Trophoblast cell (in vitro differentiated cells and primary cell): ENCODE results near the gene ACSF2.

Experiments
- DNase-seq, 2 donors: peaks; one replicate each; pipeline ENCODE4 v3.0.0-alpha.2; 2016
- H2AFZ ChIP-seq: 2 replicates; pipeline ENCODE4 v1.6.1; 2013; ENCODE audit warnings: low read length, moderate library complexity, mild to moderate bottlenecking; ENCODE audit not compliant: insufficient read depth, poor library complexity
- H2AK5ac ChIP-seq: 2 replicates; pipeline ENCODE4 v1.6.1; 2013; ENCODE audit warnings: mild to moderate bottlenecking, low read length
- H2BK120ac ChIP-seq: 2 replicates; pipeline ENCODE4 v1.6.1; 2013; ENCODE audit warnings: low read length, mild to moderate bottlenecking, moderate library complexity; ENCODE audit not compliant: insufficient read depth, poor library complexity
- H2BK12ac ChIP-seq: 2 replicates; pipeline ENCODE4 v1.6.1; 2013; ENCODE audit warnings: mild to moderate bottlenecking, low read length, moderate library complexity
- H2BK5ac ChIP-seq: 2 replicates; pipeline ENCODE4 v1.6.1; 2013; ENCODE audit warnings: low read length, low read depth, moderate library complexity, mild to moderate bottlenecking; ENCODE audit not compliant: poor library complexity
- H3K14ac ChIP-seq: 2 replicates; pipeline ENCODE4 v1.6.1; 2013; ENCODE audit warnings: mild to moderate bottlenecking, low read length
- H3K18ac ChIP-seq: 2 replicates; pipeline ENCODE4 v1.6.1; 2013; ENCODE audit warnings: mild to moderate bottlenecking, low read length
- H3K23ac ChIP-seq: 2 replicates; pipeline ENCODE4 v1.6.1; 2013; ENCODE audit warnings: low read length
- H3K27ac ChIP-seq: 2 replicates; pipeline ENCODE4 v1.5.1; 2013; ENCODE audit warnings: low read depth, mild to moderate bottlenecking, inconsistent platforms, low read length, moderate library complexity
- H3K27me3 ChIP-seq: 2 replicates; pipeline ENCODE4 v1.6.1; 2013; ENCODE audit warnings: inconsistent platforms, mild to moderate bottlenecking, low read length, moderate library complexity; ENCODE audit not compliant: insufficient read depth
- H3K36me3 ChIP-seq, 2 experiments: 1 replicate in 1 of 2; 2 replicates in 1 of 2; pipeline ENCODE4 v1.6.1; 2013; ENCODE audit warnings: low read length in 2 of 2, mild to moderate bottlenecking in 2 of 2, moderate library complexity in 1 of 2; ENCODE audit not compliant: insufficient read depth in 2 of 2, control insufficient read depth in 1 of 2
- H3K4ac ChIP-seq: 2 replicates; pipeline ENCODE4 v1.6.1; 2013; ENCODE audit warnings: low read depth, mild to moderate bottlenecking, low read length, moderate library complexity
- H3K4me1 ChIP-seq, 2 experiments: 1 replicate in 1 of 2; 2 replicates in 1 of 2; pipeline ENCODE4 v1.6.1; 2013; ENCODE audit warnings: low read length in 2 of 2, mild to moderate bottlenecking in 2 of 2, moderate library complexity in 1 of 2; ENCODE audit not compliant: insufficient read depth in 2 of 2, control insufficient read depth in 1 of 2
- H3K4me2 ChIP-seq: 2 replicates; pipeline ENCODE4 v1.6.1; 2013; ENCODE audit warnings: inconsistent platforms, mild to moderate bottlenecking, low read length, moderate library complexity
- H3K4me3 ChIP-seq: 2 replicates; pipeline ENCODE4 v1.5.1; 2013; ENCODE audit warnings: mild to moderate bottlenecking, low read depth, low read length, inconsistent platforms
- H3K79me1 ChIP-seq: one replicate; pipeline ENCODE4 v1.6.1; 2013; ENCODE audit warnings: low read length
- H3K79me2 ChIP-seq: 2 replicates; pipeline ENCODE4 v1.6.1; 2013; ENCODE audit warnings: low read length, mild to moderate bottlenecking; ENCODE audit not compliant: control insufficient read depth, insufficient read depth, poor library complexity
- H3K9ac ChIP-seq: 2 replicates; pipeline ENCODE4 v1.6.1; 2013; ENCODE audit warnings: mild to moderate bottlenecking, low read length
- H3K9me3 ChIP-seq: 2 replicates; pipeline ENCODE4 v1.6.1; 2013; ENCODE audit warnings: low read depth, mild to moderate bottlenecking, control low read depth, inconsistent platforms, low read length; ENCODE audit not compliant: insufficient read depth
- H4K12ac ChIP-seq: 2 replicates; pipeline ENCODE4 v1.6.1; 2013; ENCODE audit warnings: low read depth, mild to moderate bottlenecking, low read length, moderate library complexity
- H4K8ac ChIP-seq: 2 replicates; pipeline ENCODE4 v1.6.1; 2013; ENCODE audit warnings: low read depth, mild to moderate bottlenecking, low read length, moderate library complexity
- H4K91ac ChIP-seq: one replicate; pipeline ENCODE4 v1.6.1; 2013; ENCODE audit warnings: low read depth, mild to moderate bottlenecking, low read length, moderate library complexity
- WGBS: extraction: QIAGEN DNeasy Blood & Tissue Kit; methylation state at CpG from one replicate; pipeline ENCODE4 v1.1.7; 2013; ENCODE audit warnings: missing lambda C conversion rate; ENCODE audit not compliant: insufficient read length, insufficient coverage; ENCODE audit errors: extremely low coverage; 5-methylcytosine and 5-hydroxymethylcytosine counted together

The ACSF2 gene

DNA sequence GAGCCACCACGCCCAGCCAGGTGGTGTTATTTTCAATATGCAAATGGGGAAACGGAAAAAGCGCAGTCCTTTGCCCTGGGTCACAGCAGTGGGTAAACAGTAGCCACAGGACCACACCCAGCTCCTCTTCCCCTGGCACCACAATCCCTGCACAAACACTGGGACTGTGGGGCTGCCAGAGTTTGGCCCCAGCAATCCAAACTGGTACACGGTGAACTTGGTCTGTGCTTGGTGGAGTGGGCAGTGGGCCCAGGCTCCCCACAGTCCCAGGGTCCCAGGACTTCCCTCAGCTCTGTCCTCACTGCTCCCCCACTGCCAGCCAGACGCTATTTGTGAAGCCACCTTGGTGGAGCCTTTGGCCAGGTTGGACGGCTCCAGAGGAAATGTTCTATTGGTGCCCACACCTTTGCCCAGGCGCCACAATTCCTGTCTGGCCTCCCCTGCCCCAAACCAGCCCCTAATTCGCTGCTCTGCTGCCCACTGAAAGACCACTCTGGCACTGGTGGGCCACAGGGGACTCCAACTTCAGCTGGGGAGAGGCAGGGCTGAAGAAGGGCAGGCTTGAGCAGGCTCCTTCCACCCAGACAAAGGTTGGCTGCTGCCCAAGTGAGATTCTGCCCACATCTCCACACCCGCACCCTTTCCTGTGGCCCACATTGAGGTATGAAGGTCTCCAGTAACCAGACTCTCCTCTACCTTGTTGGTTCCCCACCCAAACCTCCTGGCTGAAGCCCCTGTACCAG, 40.5 kb downstream of the ACSF2 start:
- Histone ChIP-seq H4K8ac (no peak overlapping the region), H3K14ac (no peak overlapping the region), H3K9ac (no peak overlapping the region), H3K9me3 (peaks cover 16% of the 10 kb centered on the region), H2BK120ac (no peak overlapping the region), H2BK5ac (no peak overlapping the region), H3K27me3 (peaks cover 2% of the 10 kb centered on the region), H2AFZ (no peak overlapping the region), H3K4me1 (peaks cover 2 to 4% of the 10 kb centered on the region in 2 experiments), H3K4me3 (no peak overlapping the region), H3K79me1 (no peaks in the 10 kb centered on the region), H4K12ac (no peak overlapping the region), H4K91ac (no peak overlapping the region), H3K79me2 (no peaks in the 10 kb centered on the region), H3K4ac (no peak overlapping the region), H3K4me2 (no peak overlapping the region), H2BK12ac (no peak overlapping the region), H2AK5ac (no peak overlapping the region), H3K18ac (no peak overlapping the region), H3K23ac (no peak overlapping the region), H3K27ac (no peak overlapping the region), H3K36me3 (peaks cover 40 to 43% of the 10 kb centered on the region in 2 experiments)
- no peak for DNase-seq
- WGBS, result no CpG with 5 or more reads among the region's 9 CpGs

DNA sequence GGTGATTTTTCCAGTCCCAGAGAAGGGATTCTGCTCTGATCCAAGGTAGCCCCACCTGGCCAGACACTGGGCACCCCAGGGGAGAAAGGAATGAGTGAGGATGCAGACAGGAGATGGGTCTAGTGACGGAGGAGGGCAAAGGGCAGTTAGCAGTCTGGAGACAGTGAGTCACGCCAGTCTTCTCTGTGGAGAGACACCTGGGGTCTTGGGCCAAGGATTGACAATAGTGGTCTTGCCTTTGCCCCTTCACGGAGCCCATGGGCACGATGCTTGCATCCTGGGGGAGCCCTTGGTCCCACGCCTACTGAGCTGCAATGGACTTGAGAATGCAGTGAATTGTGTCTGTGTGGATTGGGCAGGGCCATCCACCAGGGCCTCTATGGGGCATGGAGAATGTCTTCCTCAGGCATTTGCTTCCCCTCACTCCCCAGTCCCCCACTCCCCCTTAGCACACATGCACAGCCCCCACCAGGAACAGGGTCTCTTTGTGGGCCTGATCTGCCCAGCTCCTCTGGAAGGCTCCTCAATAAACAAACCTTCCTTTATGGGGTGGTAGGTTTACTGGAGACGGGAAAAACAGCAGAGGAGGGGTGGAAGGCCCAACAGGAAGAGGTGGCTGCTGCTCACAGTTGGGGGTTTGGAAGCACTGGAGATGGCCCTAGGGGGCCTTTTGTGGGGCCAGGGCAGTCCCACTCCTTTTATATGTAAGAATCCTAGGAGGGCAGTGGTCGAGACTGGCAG, 41.3 kb downstream of the ACSF2 start:
- Histone ChIP-seq H3K36me3 (peaks cover 40 to 43% of the 10 kb centered on the region in 2 experiments), H2BK120ac (no peak overlapping the region), H3K4me1 (peaks cover 2 to 4% of the 10 kb centered on the region in 2 experiments), H3K23ac (no peak overlapping the region), H3K9me3 (peaks cover 15% of the 10 kb centered on the region), H3K27me3 (peaks cover 2% of the 10 kb centered on the region), H3K9ac (no peak overlapping the region), H3K18ac (no peak overlapping the region), H3K4me2 (no peak overlapping the region), H3K79me1 (no peaks in the 10 kb centered on the region), H3K14ac (no peak overlapping the region), H2AFZ (no peak overlapping the region), H4K91ac (no peak overlapping the region), H3K4me3 (no peak overlapping the region), H2BK12ac (no peak overlapping the region), H3K4ac (no peak overlapping the region), H2BK5ac (no peak overlapping the region), H4K8ac (no peak overlapping the region), H3K27ac (no peak overlapping the region), H4K12ac (no peak overlapping the region), H2AK5ac (no peak overlapping the region), H3K79me2 (no peaks in the 10 kb centered on the region)
- no peak for DNase-seq
- WGBS, result no CpG with 5 or more reads among the region's 7 CpGs

- no peak overlapping the region for H2AFZ ChIP-seq
- no peak for DNase-seq
- H3K79me1 ChIP-seq, result no peaks in the 10 kb centered on the region
- H3K4ac ChIP-seq, result no peak overlapping the region
- peaks cover 2% of the 10 kb centered on the region for H3K27me3 ChIP-seq
- no peak overlapping the region for H2BK12ac ChIP-seq
- no peak overlapping the region for H2AK5ac ChIP-seq
- H3K18ac ChIP-seq, result no peak overlapping the region
- H3K9me3 ChIP-seq, result peaks cover 15% of the 10 kb centered on the region
- H3K79me2 ChIP-seq, result no peaks in the 10 kb centered on the region
- H2BK120ac ChIP-seq, result no peak overlapping the region
- no peak overlapping the region for H3K9ac ChIP-seq
- peaks cover 38 to 40% of the 10 kb centered on the region in 2 experiments for H3K36me3 ChIP-seq
- WGBS, result no CpG with 5 or more reads among the region's 13 CpGs
- no peak overlapping the region for H4K8ac ChIP-seq
- H3K4me1 ChIP-seq, result peaks cover 2 to 4% of the 10 kb centered on the region in 2 experiments
- no peak overlapping the region for H4K91ac ChIP-seq
- H3K4me2 ChIP-seq, result no peak overlapping the region
- H3K14ac ChIP-seq, result no peak overlapping the region
- H3K4me3 ChIP-seq, result no peak overlapping the region
- no peak overlapping the region for H4K12ac ChIP-seq
- no peak overlapping the region for H3K23ac ChIP-seq
- H2BK5ac ChIP-seq, result no peak overlapping the region
- H3K27ac ChIP-seq, result no peak overlapping the region
These were observed 41.9 kb downstream of the ACSF2 start for GRCh38 chr17:50467855-50468303.

- Histone ChIP-seq H2BK12ac (no peak within 1 kb of the TSS), H3K4ac (no peak within 1 kb of the TSS), H2BK5ac (no peak within 1 kb of the TSS), H3K9ac (no peak within 1 kb of the TSS), H3K79me1 (no peaks in the 10 kb centered on the region), H3K18ac (no peak within 1 kb of the TSS), H3K4me3 (no peak within 1 kb of the TSS), H2AK5ac (no peak within 1 kb of the TSS), H3K27ac (no peak within 1 kb of the TSS), H4K91ac (no peak within 1 kb of the TSS), H2BK120ac (no peak within 1 kb of the TSS), H2AFZ (no peak within 1 kb of the TSS), H3K36me3 (peaks cover 35 to 36% of the 10 kb centered on the region in 2 experiments), H4K12ac (no peak within 1 kb of the TSS), H3K23ac (no peak within 1 kb of the TSS), H3K27me3 (peaks cover 2% of the 10 kb centered on the region), H3K14ac (no peak within 1 kb of the TSS), H3K79me2 (no peaks in the 10 kb centered on the region), H3K4me2 (peak within 1 kb of the TSS; percentile 45), H3K9me3 (peaks cover 15% of the 10 kb centered on the region), H4K8ac (no peak within 1 kb of the TSS), H3K4me1 (peaks cover 2 to 4% of the 10 kb centered on the region in 2 experiments)
- WGBS, result no CpG with 5 or more reads among the region's 71 CpGs
- DNase-seq, result no peak
These were observed 42.5 kb downstream of the ACSF2 start, which contains the start of gene CHAD for GRCh38 chr17:50468304-50469207. Gene CHAD, minus strand, starts transcription at chr17:50468880. Its CDS starts 67 bp downstream, at chr17:50468813.
